ENCODE measurements around the gene FAM117B. TPM values are rescaled to one million over a fixed set of nuclear protein-coding genes. Genes with fewer than 3 reads are reported as not detected.

Gene FAM117B
- total RNA-seq, 2 experiments from 2014 or later: 4.2 to 18.4 TPM

GRCh38 chr2:202613479-202613878 is 21.3 kb upstream of the FAM117B start:
- Histone ChIP-seq H2AFZ (ENCODE audit: low read length) (no peak overlapping the region), H3K9me3 (ENCODE audit: low read length) (no peaks in the 10 kb centered on the region), H3K79me2 (ENCODE audit: insufficient read depth, low read depth, low read length) (no peaks in the 10 kb centered on the region), H3K4me1 (ENCODE audit: insufficient read depth, low read length, poor library complexity, severe bottlenecking) (no peaks in the 10 kb centered on the region), H3K4me3 (ENCODE audit: low read depth, low read length, poor library complexity, severe bottlenecking) (no peak overlapping the region), H3K9me2 (ENCODE audit: insufficient read depth, low read length) (no peaks in the 10 kb centered on the region; the same call in 1 of the 2 replicates), H3K36me3 (ENCODE audit: insufficient read depth, low read length) (no peaks in the 10 kb centered on the region), H4K20me1 (ENCODE audit: insufficient read depth, low read length) (no peaks in the 10 kb centered on the region), H3K4me2 (ENCODE audit: low read length) (no peak overlapping the region), H3K27ac (ENCODE audit: low read depth, low read length, poor library complexity, severe bottlenecking) (no peak overlapping the region)
- TF ChIP-seq, protein P1, sequence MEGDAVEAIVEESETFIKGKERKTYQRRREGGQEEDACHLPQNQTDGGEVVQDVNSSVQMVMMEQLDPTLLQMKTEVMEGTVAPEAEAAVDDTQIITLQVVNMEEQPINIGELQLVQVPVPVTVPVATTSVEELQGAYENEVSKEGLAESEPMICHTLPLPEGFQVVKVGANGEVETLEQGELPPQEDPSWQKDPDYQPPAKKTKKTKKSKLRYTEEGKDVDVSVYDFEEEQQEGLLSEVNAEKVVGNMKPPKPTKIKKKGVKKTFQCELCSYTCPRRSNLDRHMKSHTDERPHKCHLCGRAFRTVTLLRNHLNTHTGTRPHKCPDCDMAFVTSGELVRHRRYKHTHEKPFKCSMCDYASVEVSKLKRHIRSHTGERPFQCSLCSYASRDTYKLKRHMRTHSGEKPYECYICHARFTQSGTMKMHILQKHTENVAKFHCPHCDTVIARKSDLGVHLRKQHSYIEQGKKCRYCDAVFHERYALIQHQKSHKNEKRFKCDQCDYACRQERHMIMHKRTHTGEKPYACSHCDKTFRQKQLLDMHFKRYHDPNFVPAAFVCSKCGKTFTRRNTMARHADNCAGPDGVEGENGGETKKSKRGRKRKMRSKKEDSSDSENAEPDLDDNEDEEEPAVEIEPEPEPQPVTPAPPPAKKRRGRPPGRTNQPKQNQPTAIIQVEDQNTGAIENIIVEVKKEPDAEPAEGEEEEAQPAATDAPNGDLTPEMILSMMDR (conservative IDR thresholded peaks at IDR 0.05; ENCODE audit: low read length): no peak
- TF ChIP-seq EZH2phosphoT487 (IDR thresholded peaks at IDR 0.05; ENCODE audit: borderline replicate concordance, low read depth, low read length): no peak
- no peak for DNase-seq (ENCODE audit: low spot score)
- ChIA-PET CTCF (ENCODE audit: unreplicated experiment) (no interaction called here), POLR2A (interaction anchor here (0.6 to 0.7 kb wide), 2 partner anchors 136 to 586 kb away, joined by 3 to 4 read pairs; no protein-coding TSS in a partner anchor)
- no TSS peak for BruUV-seq (replicated peaks)
- intact Hi-C loops (cut with micrococcal nuclease; ENCODE audit: unreplicated experiment): no loop called here

DNA sequence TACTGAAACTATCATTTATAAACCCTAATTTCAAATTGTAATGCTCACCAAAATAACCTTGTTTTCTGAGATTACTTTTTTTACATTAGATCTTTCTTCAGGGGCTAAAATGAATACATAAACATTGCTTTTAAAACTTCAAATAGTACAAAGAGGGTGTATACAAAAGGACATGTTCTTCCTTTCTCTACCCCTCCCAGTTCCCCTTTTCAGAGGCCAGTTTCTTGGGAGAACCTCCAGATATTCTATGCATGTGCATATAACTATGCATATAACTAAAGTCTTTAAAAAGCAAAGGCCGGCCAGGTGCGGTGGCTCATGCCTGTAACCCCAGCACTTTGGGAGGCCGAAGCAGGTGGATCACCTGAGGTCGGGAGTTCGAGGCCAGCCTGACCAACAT is 10.6 kb upstream of the FAM117B start:
- Histone ChIP-seq H3K4me1 (ENCODE audit: insufficient read depth, low read length, poor library complexity, severe bottlenecking) (no peaks in the 10 kb centered on the region), H3K9me2 (ENCODE audit: insufficient read depth, low read length) (no peaks in the 10 kb centered on the region), H3K79me2 (ENCODE audit: insufficient read depth, low read depth, low read length) (no peaks in the 10 kb centered on the region), H4K20me1 (ENCODE audit: insufficient read depth, low read length) (no peaks in the 10 kb centered on the region), H3K9me3 (ENCODE audit: low read length) (no peaks in the 10 kb centered on the region), H3K27ac (ENCODE audit: low read depth, low read length, poor library complexity, severe bottlenecking) (no peak overlapping the region), H3K4me3 (ENCODE audit: low read depth, low read length, poor library complexity, severe bottlenecking) (no peak overlapping the region), H3K4me2 (ENCODE audit: low read length) (no peak overlapping the region), H2AFZ (ENCODE audit: low read length) (no peak overlapping the region), H3K36me3 (ENCODE audit: insufficient read depth, low read length) (no peaks in the 10 kb centered on the region)
- no peak for TF ChIP-seq EZH2phosphoT487 (IDR thresholded peaks at IDR 0.05; ENCODE audit: borderline replicate concordance, low read depth, low read length)
- TF ChIP-seq, protein P1 (conservative IDR thresholded peaks at IDR 0.05; ENCODE audit: low read length): no peak
- BruUV-seq (replicated peaks): no TSS peak
- ChIA-PET CTCF (ENCODE audit: unreplicated experiment) (no interaction called here), POLR2A (no interaction called here)
- no peak for DNase-seq (ENCODE audit: low spot score)
- intact Hi-C loops (cut with micrococcal nuclease; ENCODE audit: unreplicated experiment): no loop called here

DNA sequence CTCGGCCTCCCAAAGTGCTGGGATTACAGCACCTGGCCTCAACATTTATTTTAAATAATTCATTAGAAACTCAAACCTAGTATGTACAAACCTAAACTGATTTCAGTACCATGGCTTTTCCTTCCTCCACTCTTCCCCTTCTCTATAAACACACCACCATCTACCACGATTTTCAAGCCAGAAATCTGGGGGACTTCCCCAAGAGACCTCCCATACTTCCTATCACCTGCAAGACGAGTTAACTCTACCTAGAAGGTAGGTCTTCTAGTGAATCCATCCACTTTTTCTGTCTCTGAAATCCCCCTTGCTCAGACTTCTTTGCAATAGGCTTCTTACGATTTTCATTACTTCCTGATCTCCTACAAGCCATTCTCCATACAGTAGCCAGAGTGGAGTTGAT is 7.7 kb upstream of the FAM117B start:
- no TSS peak for BruUV-seq (replicated peaks)
- POLR2A ChIA-PET: no interaction called here
- H3K36me3 ChIP-seq (ENCODE audit: insufficient read depth, low read length): no peaks in the 10 kb centered on the region

More for the DNA sequence above, 7.7 kb upstream of the FAM117B start:
- CTCF ChIA-PET (ENCODE audit: unreplicated experiment): no interaction called here
- H3K4me3 ChIP-seq (ENCODE audit: low read depth, low read length, poor library complexity, severe bottlenecking): no peak overlapping the region
- no peaks in the 10 kb centered on the region for H4K20me1 ChIP-seq (ENCODE audit: insufficient read depth, low read length)
- DNase-seq (ENCODE audit: low spot score): no peak
- H3K4me2 ChIP-seq (ENCODE audit: low read length): no peak overlapping the region
- 0 out of 2 replicates have a peak overlapping the region, but pooled peaks have one; percentile 26 for H2AFZ ChIP-seq (ENCODE audit: low read length)
- H3K27ac ChIP-seq (ENCODE audit: low read depth, low read length, poor library complexity, severe bottlenecking): no peak overlapping the region
- no peaks in the 10 kb centered on the region for H3K9me3 ChIP-seq (ENCODE audit: low read length)
- H3K4me1 ChIP-seq (ENCODE audit: insufficient read depth, low read length, poor library complexity, severe bottlenecking): no peaks in the 10 kb centered on the region
- no peaks in the 10 kb centered on the region for H3K79me2 ChIP-seq (ENCODE audit: insufficient read depth, low read depth, low read length)
- intact Hi-C loops (cut with micrococcal nuclease; ENCODE audit: unreplicated experiment): no loop called here
- H3K9me2 ChIP-seq (ENCODE audit: insufficient read depth, low read length): no peaks in the 10 kb centered on the region
- TF ChIP-seq, protein P1 (conservative IDR thresholded peaks at IDR 0.05; ENCODE audit: low read length): no peak
- TF ChIP-seq EZH2phosphoT487 (IDR thresholded peaks at IDR 0.05; ENCODE audit: borderline replicate concordance, low read depth, low read length): no peak

Data from OCI-LY7 (cell line).